Measurements from ENCODE around the gene MPPE1.

Gene MPPE1

DNA sequence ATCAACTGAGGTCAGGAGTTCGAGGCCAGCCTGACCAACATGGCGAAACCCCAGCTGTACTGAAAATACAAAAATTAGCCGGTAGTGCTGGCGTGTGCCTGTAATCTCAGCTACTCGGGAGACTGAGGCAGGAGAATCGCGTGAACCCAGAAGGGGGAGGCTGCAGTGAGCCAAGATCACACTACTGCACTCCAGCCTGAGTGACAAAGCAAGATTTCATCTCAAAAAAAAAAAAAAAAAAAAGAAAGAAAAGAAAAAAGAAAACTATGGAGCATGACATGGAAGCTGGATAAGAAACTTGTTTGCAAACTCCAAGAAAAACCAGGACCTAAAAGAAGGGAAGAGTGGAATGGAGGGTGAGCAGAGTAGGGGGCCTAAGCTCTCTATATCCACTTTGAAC is 58.8 kb downstream of the MPPE1 start:
- no peaks in the 10 kb centered on the region for H4K20me1 ChIP-seq (ENCODE audit: insufficient read depth, low read length)
- no peak overlapping the region for H3K27ac ChIP-seq (ENCODE audit: low read depth, low read length, poor library complexity, severe bottlenecking)
- H2AFZ ChIP-seq (ENCODE audit: low read length) = no peak overlapping the region; the same call in 1 of the 2 replicates
- H3K79me2 ChIP-seq (ENCODE audit: insufficient read depth, low read length) = peaks cover 12% of the 10 kb centered on the region
- H3K4me1 ChIP-seq (ENCODE audit: insufficient read depth, low read length, severe bottlenecking) = peaks cover 30% of the 10 kb centered on the region
- H3K4me3 ChIP-seq (ENCODE audit: low read depth, low read length, poor library complexity, severe bottlenecking) = no peak overlapping the region
- no peaks in the 10 kb centered on the region for H3K36me3 ChIP-seq (ENCODE audit: insufficient read depth, low read length)
- H3F3A ChIP-seq (ENCODE audit: insufficient read depth, low read length) = no peaks in the 10 kb centered on the region
- H3K27me3 ChIP-seq (ENCODE audit: insufficient read depth, low read length) = no peaks in the 10 kb centered on the region
- H3K4me2 ChIP-seq (ENCODE audit: low read length) = no peak overlapping the region
- H3K9me3 ChIP-seq (ENCODE audit: low read length) = no peaks in the 10 kb centered on the region
- no peaks in the 10 kb centered on the region for H3K9me2 ChIP-seq (ENCODE audit: low read depth, low read length)
- H3K9ac ChIP-seq (ENCODE audit: low read length) = no peak overlapping the region
- TF ChIP-seq, protein P1, sequence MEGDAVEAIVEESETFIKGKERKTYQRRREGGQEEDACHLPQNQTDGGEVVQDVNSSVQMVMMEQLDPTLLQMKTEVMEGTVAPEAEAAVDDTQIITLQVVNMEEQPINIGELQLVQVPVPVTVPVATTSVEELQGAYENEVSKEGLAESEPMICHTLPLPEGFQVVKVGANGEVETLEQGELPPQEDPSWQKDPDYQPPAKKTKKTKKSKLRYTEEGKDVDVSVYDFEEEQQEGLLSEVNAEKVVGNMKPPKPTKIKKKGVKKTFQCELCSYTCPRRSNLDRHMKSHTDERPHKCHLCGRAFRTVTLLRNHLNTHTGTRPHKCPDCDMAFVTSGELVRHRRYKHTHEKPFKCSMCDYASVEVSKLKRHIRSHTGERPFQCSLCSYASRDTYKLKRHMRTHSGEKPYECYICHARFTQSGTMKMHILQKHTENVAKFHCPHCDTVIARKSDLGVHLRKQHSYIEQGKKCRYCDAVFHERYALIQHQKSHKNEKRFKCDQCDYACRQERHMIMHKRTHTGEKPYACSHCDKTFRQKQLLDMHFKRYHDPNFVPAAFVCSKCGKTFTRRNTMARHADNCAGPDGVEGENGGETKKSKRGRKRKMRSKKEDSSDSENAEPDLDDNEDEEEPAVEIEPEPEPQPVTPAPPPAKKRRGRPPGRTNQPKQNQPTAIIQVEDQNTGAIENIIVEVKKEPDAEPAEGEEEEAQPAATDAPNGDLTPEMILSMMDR (IDR thresholded peaks at IDR 0.05; ENCODE audit: low read length) = no peak
- no peak for TF ChIP-seq EZH2 (IDR thresholded peaks at IDR 0.05; ENCODE audit: borderline replicate concordance, low read length)

DNA sequence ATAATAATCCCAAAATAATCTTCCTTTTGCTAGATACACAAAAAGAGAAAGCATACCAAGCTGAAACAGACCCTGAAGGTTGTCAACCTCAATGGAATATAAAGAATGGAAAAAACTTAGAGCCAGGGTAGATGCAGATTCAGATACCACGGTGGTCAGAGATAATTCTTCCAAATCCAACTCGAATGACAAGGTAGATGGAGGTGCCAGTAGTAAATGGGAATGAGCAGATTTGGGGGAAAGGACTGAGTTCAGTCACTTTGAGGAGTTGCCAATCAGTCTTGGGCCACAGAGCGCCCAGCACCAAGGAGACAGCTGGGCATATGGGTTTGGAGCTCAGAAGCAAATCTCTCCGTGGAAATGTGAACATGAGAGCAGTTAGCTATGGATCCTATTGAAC is 60.3 kb downstream of the MPPE1 start:
- TF ChIP-seq EZH2 (IDR thresholded peaks at IDR 0.05; ENCODE audit: borderline replicate concordance, low read length) = no peak
- Histone ChIP-seq H3K27me3 (ENCODE audit: insufficient read depth, low read length) (no peaks in the 10 kb centered on the region), H3K79me2 (ENCODE audit: insufficient read depth, low read length) (peaks cover 11% of the 10 kb centered on the region), H3K4me1 (ENCODE audit: insufficient read depth, low read length, severe bottlenecking) (peaks cover 21% of the 10 kb centered on the region), H3F3A (ENCODE audit: insufficient read depth, low read length) (no peaks in the 10 kb centered on the region), H3K9me3 (ENCODE audit: low read length) (no peaks in the 10 kb centered on the region), H3K9me2 (ENCODE audit: low read depth, low read length) (no peaks in the 10 kb centered on the region), H3K9ac (ENCODE audit: low read length) (no peak overlapping the region), H3K4me3 (ENCODE audit: low read depth, low read length, poor library complexity, severe bottlenecking) (no peak overlapping the region), H3K36me3 (ENCODE audit: insufficient read depth, low read length) (no peaks in the 10 kb centered on the region), H4K20me1 (ENCODE audit: insufficient read depth, low read length) (no peaks in the 10 kb centered on the region), H3K4me2 (ENCODE audit: low read length) (no peak overlapping the region), H2AFZ (ENCODE audit: low read length) (no peak overlapping the region), H3K27ac (ENCODE audit: low read depth, low read length, poor library complexity, severe bottlenecking) (no peak overlapping the region)

DNA sequence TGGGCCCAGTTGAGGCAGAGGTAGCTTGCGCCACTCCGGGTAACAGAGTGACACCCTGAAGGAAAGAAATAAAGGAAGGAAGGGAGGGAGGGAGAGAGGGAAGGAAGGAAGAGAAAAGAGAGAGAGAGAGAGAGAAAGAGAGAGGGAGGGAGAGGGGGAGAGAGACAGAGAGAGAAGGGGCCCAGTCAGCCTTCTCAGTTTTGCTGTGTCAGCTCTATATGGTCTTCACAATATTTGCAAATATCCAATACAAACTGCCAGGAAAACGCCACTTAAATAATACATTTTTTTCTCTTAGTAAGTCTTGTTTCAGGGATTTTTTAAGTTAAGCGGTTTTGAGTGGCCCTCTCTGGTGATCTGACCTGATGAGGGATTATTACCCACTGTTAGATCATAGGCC is 62.5 kb downstream of the MPPE1 start:
- no peaks in the 10 kb centered on the region for H3K27me3 ChIP-seq (ENCODE audit: insufficient read depth, low read length)
- no peaks in the 10 kb centered on the region for H3F3A ChIP-seq (ENCODE audit: insufficient read depth, low read length)
- no peaks in the 10 kb centered on the region for H3K36me3 ChIP-seq (ENCODE audit: insufficient read depth, low read length)
- no peak overlapping the region for H3K27ac ChIP-seq (ENCODE audit: low read depth, low read length, poor library complexity, severe bottlenecking)
- peaks cover 11% of the 10 kb centered on the region for H3K4me1 ChIP-seq (ENCODE audit: insufficient read depth, low read length, severe bottlenecking)
- H3K9me2 ChIP-seq (ENCODE audit: low read depth, low read length) = no peaks in the 10 kb centered on the region
- H4K20me1 ChIP-seq (ENCODE audit: insufficient read depth, low read length) = no peaks in the 10 kb centered on the region
- H3K4me3 ChIP-seq (ENCODE audit: low read depth, low read length, poor library complexity, severe bottlenecking) = no peak overlapping the region
- H3K4me2 ChIP-seq (ENCODE audit: low read length) = no peak overlapping the region
- H3K9me3 ChIP-seq (ENCODE audit: low read length) = no peaks in the 10 kb centered on the region
- no peak overlapping the region for H2AFZ ChIP-seq (ENCODE audit: low read length)
- H3K79me2 ChIP-seq (ENCODE audit: insufficient read depth, low read length) = no peaks in the 10 kb centered on the region
- H3K9ac ChIP-seq (ENCODE audit: low read length) = no peak overlapping the region
- TF ChIP-seq EZH2 (IDR thresholded peaks at IDR 0.05; ENCODE audit: borderline replicate concordance, low read length) = no peak
- TF ChIP-seq, protein P1 (IDR thresholded peaks at IDR 0.05; ENCODE audit: low read length) = no peak

DNA sequence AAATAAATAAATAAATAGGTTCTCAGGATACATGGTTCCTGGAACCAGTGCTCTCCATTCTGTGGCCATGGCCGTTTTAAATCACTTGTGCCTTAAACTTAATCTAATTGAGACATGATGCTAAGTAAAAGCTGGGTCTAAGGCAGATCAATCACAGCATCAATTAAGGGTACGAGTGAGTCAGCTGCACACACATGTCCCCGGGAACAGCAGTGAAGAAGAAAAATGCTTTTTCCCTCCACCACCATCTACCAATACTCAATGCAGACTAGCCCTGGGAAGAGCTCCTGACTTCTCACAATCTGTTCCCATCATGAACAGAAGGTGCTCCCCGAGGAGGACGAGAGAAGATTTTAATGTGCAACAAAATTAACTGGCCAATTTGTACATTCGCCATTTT is 63.7 kb downstream of the MPPE1 start:
- no peak for TF ChIP-seq EZH2 (IDR thresholded peaks at IDR 0.05; ENCODE audit: borderline replicate concordance, low read length)
- TF ChIP-seq, protein P1 (IDR thresholded peaks at IDR 0.05; ENCODE audit: low read length) = no peak
- Histone ChIP-seq H3K9ac (ENCODE audit: low read length) (no peak overlapping the region), H3F3A (ENCODE audit: insufficient read depth, low read length) (no peaks in the 10 kb centered on the region), H3K27me3 (ENCODE audit: insufficient read depth, low read length) (no peaks in the 10 kb centered on the region), H3K4me3 (ENCODE audit: low read depth, low read length, poor library complexity, severe bottlenecking) (no peak overlapping the region), H3K27ac (ENCODE audit: low read depth, low read length, poor library complexity, severe bottlenecking) (no peak overlapping the region), H2AFZ (ENCODE audit: low read length) (no peak overlapping the region), H3K9me2 (ENCODE audit: low read depth, low read length) (no peaks in the 10 kb centered on the region), H3K4me2 (ENCODE audit: low read length) (no peak overlapping the region), H3K79me2 (ENCODE audit: insufficient read depth, low read length) (no peaks in the 10 kb centered on the region), H4K20me1 (ENCODE audit: insufficient read depth, low read length) (no peaks in the 10 kb centered on the region), H3K9me3 (ENCODE audit: low read length) (no peaks in the 10 kb centered on the region), H3K36me3 (ENCODE audit: insufficient read depth, low read length) (no peaks in the 10 kb centered on the region), H3K4me1 (ENCODE audit: insufficient read depth, low read length, severe bottlenecking) (no peaks in the 10 kb centered on the region)

Measured in OCI-LY1 (cell line).